GM13976 (cell line): ENCODE measurements around the gene NR2F1-AS1.

Source experiments
- DNase-seq: peaks from one replicate; pipeline ENCODE4 v3.0.0; 2012; ENCODE audit warnings: low spot score
- in situ Hi-C: fragments of 300-500 bp; cut with MboI; formaldehyde crosslinking; loops from one replicate; pipeline ENCODE4 v1.12.0; 2022; ENCODE audit warnings: low sequenced_read_pairs, mixed read lengths, inconsistent platforms; ENCODE audit not compliant: unreplicated experiment
- TF ChIP-seq, protein P1 (sequence below): IDR thresholded peaks from 2 replicates; pipeline ENCODE4 v1.5.1; 2012; ENCODE audit warnings: borderline replicate concordance, mild to moderate bottlenecking; ENCODE audit not compliant: insufficient read depth; ENCODE audit errors: extremely low read depth, missing control alignments, control extremely low read depth

The NR2F1-AS1 gene

GRCh38 chr5:93378073-93378472 is 202.9 kb downstream of the NR2F1-AS1 start:
- in situ Hi-C loops = no loop called here
- no peak for DNase-seq
- TF ChIP-seq, protein P1, sequence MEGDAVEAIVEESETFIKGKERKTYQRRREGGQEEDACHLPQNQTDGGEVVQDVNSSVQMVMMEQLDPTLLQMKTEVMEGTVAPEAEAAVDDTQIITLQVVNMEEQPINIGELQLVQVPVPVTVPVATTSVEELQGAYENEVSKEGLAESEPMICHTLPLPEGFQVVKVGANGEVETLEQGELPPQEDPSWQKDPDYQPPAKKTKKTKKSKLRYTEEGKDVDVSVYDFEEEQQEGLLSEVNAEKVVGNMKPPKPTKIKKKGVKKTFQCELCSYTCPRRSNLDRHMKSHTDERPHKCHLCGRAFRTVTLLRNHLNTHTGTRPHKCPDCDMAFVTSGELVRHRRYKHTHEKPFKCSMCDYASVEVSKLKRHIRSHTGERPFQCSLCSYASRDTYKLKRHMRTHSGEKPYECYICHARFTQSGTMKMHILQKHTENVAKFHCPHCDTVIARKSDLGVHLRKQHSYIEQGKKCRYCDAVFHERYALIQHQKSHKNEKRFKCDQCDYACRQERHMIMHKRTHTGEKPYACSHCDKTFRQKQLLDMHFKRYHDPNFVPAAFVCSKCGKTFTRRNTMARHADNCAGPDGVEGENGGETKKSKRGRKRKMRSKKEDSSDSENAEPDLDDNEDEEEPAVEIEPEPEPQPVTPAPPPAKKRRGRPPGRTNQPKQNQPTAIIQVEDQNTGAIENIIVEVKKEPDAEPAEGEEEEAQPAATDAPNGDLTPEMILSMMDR = no peak

GRCh38 chr5:93371893-93372292 is 209.1 kb downstream of the NR2F1-AS1 start:
- DNase-seq = no peak
- in situ Hi-C loops = no loop called here
- TF ChIP-seq, protein P1 = no peak

DNA sequence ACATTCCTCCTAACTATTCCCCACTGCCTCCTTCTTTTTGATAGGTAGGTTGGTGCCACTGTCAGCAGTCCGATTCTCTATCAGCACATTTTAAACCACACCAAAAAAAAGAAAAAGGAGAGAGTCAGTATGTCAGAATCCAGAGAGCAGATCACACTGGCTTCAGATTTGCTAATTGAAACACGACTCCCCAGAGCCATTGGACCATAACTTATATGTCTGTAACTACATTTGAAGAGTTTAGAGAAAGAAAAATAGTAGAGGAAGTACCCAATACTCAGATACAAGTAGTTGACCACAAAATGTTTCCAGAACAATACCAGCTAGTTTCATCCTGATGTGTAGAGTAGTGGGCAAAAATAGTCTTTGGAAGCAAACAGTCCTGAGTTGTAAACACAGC is 216.6 kb downstream of the NR2F1-AS1 start:
- TF ChIP-seq, protein P1 = no peak
- no peak for DNase-seq
- in situ Hi-C loops = no loop called here

- TF ChIP-seq, protein P1 = no peak
- DNase-seq = no peak
- in situ Hi-C loops = no loop called here
These were observed 220.5 kb downstream of the NR2F1-AS1 start for GRCh38 chr5:93360436-93361088.

- in situ Hi-C loops = no loop called here
- DNase-seq = no peak
- TF ChIP-seq, protein P1 = no peak
These were observed 221.1 kb downstream of the NR2F1-AS1 start for GRCh38 chr5:93359960-93360305.
